GM23248 (cell line): ENCODE measurements around the gene CEP97.

Experiments used
- EZH2 ChIP-seq: fragments of 200-600 bp; sonication (generic); IDR thresholded peaks from 2 replicates; pipeline ENCODE4 v1.6.1; 2018; ENCODE audit warnings: antibody characterized with exemption, mild to moderate bottlenecking; ENCODE audit not compliant: insufficient read depth, poor library complexity, severe bottlenecking
- EZH2phosphoT487 ChIP-seq: fragments of 200-600 bp; sonication (generic); IDR thresholded peaks from 2 replicates; pipeline ENCODE4 v1.6.1; 2018; ENCODE audit warnings: antibody characterized with exemption, moderate library complexity, mild to moderate bottlenecking, low read depth; ENCODE audit not compliant: insufficient read depth

- TF ChIP-seq EZH2phosphoT487 (no peak), EZH2 (no peak)
Measured at GRCh38 chr3:101791778-101792177, 67.4 kb downstream of the CEP97 start.
